KOPT-K1 (cell line): Measurements from ENCODE around the gene SNX9.
"Not testable (repeated sequence)": the region's sequence is repeated elsewhere in the genome, so short reads cannot be mapped to it uniquely, and the experiment has no call there.

Experiments used
- H3K27ac ChIP-seq: fragments of 200-600 bp; sonication (generic); 2 replicates; pipeline ENCODE4 v1.5.1; 2016; ENCODE audit warnings: antibody characterized with exemption, mild to moderate bottlenecking, low read depth, low read length; ENCODE audit not compliant: poor library complexity, severe bottlenecking
- H3K36me3 ChIP-seq: fragments of 200-600 bp; sonication (generic); 2 replicates; pipeline ENCODE4 v1.5.1; 2017; ENCODE audit warnings: antibody characterized with exemption, mild to moderate bottlenecking, low read length, moderate library complexity; ENCODE audit not compliant: insufficient read depth
- H3K9me3 ChIP-seq: fragments of 200-600 bp; sonication (generic); 2 replicates; pipeline ENCODE4 v1.5.1; 2017; ENCODE audit warnings: antibody characterized with exemption, low read length, mild to moderate bottlenecking; ENCODE audit not compliant: insufficient read depth, poor library complexity, severe bottlenecking

The SNX9 gene

DNA sequence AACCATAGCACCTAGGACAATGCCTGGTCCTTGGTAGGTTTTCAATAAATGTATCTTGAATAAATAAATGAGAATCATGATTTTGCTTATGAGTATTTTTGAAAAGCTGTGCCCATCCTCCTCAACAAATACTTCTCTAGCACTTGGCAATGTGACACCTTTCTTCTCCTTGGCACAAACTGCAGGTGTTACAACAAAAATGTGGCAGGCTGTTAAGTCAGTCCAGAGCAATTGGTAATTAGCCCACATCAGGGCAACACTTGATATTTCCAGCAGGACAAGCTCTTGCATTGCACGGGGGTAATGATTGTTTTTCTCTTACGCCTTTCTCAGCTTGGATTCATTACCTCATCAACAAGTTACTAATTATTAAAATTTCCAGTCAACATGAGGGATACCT lies 31.6 kb upstream of the SNX9 start:
- no peak overlapping the region for H3K27ac ChIP-seq
- H3K9me3 ChIP-seq, result no peaks in the 10 kb centered on the region
- no peaks in the 10 kb centered on the region for H3K36me3 ChIP-seq

DNA sequence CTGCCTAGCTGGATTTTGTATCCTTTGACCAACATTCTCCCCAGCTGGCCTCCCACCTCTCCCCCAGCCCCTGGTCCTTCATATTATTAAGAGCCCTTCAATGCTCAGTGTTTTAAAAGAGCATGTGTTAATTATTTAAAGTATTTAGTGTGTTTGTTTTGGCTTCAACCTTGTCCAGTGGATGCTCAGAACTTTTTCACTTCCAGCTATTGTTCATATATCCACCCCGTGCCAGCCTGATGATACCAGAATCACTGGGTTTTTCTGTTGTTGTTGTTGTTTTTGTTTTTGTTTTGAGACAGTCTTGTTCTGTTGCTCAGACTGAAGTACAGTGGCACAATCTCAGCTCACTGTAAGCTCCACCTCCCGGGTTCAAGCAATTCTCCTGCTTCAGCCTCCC lies 30.4 kb upstream of the SNX9 start:
- H3K9me3 ChIP-seq, result no peaks in the 10 kb centered on the region
- no peak overlapping the region for H3K27ac ChIP-seq
- no peaks in the 10 kb centered on the region for H3K36me3 ChIP-seq

DNA sequence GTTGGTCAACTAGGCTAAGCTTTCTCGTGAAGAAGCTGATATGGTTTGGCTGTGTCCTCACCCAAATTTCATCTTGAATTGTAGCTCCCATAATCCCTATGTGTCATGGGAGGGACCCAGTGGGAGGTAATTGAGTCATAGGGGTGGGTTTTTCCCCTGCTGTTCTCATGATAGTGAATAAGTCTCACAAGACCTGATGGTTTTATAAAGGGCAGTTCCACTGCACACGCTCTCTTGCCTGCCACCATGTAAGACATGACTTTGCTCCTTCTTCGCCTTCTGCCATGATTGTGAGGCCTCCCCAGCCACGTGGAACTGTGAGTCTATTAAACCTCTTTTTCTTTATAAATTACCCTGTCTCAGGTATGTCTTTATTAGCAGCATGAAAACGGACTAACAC lies 29.0 kb upstream of the SNX9 start:
- H3K27ac ChIP-seq, H3K36me3 ChIP-seq, H3K9me3 ChIP-seq: not testable (repeated sequence)

DNA sequence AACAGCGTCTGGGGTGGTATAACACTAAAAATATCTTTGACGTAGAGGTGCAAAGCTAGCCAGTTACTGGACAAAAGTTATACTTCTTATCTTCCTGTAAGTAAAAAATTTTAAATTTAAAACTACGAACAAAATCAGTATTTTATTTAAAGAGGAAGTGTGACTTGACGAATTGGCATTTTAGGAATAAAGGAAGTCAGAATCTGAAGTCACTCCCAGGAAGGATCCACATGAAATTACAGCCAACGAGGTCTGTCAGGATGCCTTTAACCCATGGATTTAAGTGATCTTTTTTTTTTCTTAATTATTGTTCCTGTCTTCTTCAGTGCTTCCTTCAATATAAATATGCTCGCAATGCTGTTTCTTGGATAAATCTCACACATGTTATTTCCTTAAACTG lies 27.2 kb upstream of the SNX9 start:
- Histone ChIP-seq H3K36me3 (no peaks in the 10 kb centered on the region), H3K9me3 (no peaks in the 10 kb centered on the region), H3K27ac (no peak overlapping the region)

DNA sequence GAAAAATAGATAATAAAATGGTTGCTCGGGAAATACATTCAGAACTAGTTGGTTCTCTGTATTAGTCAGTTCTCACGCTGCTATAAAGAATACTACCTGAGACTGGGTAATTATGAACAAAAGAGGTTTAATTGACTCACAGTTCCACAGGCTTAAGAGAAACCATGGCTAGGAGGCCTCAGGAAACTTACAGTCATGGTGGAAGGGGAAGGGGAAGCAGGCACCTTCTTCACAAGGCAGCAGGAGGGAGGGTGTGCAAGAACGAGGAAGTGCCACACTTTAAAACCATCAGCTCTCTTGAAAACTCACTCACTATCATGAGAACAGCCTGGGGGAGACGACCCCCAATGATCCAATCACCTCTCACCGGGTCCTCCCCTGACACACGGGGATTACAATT lies 24.2 kb upstream of the SNX9 start:
- Histone ChIP-seq H3K27ac (no peak overlapping the region), H3K36me3 (no peaks in the 10 kb centered on the region), H3K9me3 (no peaks in the 10 kb centered on the region)

DNA sequence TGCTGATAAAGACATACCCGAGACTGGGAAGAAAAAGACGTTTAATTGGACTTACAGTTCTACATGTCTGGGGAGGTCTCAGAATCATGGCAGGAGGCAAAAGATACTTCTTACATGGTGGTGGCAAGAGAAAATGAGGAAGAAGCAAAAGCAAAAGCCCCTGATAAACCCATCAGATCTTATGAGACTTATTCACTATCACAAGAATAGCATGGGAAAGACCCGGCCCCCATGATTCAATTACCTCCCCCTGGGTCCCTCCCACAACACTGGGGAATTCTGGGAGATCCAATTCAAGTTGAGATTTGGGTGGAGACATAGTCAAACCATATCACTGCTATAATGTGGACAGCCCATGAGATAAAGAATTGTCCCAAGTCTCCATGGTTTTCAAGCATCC lies 23.5 kb upstream of the SNX9 start:
- not testable (repeated sequence) for H3K36me3 ChIP-seq, H3K27ac ChIP-seq, H3K9me3 ChIP-seq

DNA sequence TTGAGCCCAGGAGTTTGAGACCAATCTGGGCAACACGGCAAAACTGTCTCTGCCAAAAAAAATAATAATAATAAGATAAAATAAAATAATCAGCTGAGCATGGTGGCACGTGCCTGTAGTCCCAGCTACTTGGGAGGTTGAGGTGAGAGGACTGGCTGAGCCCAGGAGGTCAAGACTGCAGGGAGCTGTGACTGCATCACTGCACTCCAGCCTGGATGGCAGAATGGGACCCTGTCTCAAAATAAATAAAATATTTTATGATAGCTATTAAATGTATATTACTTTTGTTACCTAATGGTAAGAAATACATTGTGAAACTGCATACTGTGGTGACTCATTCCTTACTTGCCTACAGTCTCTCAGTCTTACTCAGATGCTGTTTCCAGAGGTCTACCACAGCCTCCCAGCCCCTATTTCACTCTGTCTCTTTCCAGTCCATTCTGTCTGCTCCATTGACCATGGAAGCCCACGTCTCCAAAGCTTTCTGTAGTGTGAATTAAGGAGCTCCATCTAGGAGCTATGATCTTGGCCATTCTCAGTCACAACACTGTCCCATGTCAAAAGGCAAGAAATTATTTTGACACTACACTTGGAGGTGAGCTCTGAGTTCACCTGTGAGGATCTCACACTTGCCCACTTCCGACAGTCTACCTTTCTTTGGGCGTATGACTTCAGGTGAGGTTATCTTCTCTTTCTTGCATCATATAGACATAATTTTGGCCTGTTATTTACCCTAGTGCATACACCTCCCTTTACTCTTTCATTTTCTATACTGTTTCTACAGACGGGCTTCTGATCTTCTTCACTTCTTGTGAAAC lies 22.4 kb upstream of the SNX9 start:
- no peaks in the 10 kb centered on the region for H3K36me3 ChIP-seq
- H3K9me3 ChIP-seq, result no peaks in the 10 kb centered on the region
- H3K27ac ChIP-seq, result no peak overlapping the region

DNA sequence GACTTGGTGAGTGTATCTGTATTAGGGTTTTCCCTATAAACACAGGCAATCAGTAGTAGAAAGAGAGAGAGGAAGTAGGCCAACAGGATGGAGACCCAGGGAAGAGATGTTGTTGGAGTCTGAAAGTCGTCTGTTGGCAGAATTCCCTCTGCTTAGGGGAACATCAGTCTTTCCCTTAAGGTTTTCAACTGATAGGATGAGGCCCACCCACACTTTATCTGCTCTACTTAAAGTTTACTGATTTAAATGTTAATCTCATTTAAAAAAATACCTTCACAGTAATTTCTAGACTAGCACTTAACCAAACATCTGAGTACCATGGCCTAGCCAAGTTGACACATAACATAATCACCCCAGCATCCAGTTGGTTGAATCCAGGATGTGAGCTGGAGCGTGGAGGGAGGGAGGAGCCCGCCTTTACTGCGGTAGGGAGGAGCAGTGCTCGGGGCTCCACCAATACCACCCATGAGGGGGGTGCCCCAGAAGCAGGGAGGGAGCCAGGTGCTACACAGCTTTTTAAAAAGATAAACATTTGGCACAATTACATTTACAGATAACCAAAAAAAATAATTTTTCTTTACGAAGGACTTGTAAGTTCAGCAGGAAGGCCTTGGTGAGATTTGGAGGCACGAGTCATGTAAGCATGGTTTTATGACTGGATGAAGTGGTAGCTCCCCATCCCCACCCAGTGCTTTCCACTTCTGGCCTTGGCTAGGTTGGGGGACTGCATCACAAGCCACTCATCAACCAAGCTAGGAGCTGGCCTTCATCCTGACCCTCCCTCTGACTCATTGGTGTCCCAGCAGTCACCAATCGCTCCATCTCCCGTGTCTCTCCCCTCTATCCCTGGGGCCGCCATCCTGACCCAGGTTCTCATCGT lies 18.4 kb upstream of the SNX9 start:
- Histone ChIP-seq H3K27ac (no peak overlapping the region), H3K36me3 (no peaks in the 10 kb centered on the region), H3K9me3 (peaks cover 5% of the 10 kb centered on the region)

DNA sequence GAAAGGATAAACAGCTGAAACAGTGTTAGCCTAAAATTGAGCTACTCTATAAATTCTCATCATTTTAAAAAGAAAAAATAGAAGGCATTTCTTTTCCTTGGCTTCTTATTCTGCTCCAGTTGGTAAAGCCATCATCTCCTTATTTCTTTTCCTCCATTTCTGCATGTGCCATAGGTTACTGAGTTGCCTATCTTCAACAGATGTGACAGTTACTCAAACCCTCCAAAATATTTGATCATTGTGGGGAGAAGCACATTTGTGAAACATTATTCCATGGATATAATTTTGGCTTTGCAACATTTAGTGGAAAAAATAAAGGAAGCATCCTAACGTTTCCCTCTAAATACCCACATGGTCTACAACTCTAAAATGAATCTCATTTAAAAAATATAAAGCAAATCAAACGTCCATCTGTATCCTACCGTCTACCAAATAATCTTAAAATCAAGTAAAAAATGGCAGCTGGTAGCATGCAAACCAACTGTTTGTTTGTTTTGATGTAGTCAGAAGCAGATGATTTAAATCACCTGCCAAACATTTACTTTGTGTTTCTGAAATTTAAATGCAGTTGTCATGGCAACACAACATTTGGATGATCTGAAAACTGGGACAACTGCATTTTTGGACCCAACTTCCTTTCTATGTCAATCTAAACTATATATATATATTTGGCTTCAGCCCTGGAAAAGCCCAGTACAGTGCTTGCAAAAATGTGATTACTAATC lies 16.8 kb upstream of the SNX9 start:
- Histone ChIP-seq H3K27ac (no peak overlapping the region), H3K9me3 (peaks cover 5% of the 10 kb centered on the region), H3K36me3 (no peaks in the 10 kb centered on the region)

DNA sequence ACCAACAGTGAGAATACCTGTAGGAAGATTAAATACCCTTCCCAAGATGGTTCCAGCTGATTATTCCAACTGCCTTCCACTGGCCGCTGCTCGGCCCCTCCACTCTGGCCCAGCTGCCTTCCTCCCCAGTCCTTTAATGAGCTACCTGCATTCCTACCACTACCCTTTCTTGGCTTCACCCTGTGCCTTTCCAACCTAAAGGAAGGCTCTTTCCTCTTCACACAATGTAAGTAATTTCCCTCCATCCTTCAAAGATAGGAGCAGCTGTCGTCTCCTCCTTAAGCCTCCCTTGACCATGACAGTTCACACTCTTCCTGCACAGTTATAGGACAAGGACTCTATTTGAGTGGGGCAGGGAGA lies 16.2 kb upstream of the SNX9 start:
- H3K27ac ChIP-seq, result no peak overlapping the region
- H3K9me3 ChIP-seq, result peaks cover 5% of the 10 kb centered on the region
- no peaks in the 10 kb centered on the region for H3K36me3 ChIP-seq

DNA sequence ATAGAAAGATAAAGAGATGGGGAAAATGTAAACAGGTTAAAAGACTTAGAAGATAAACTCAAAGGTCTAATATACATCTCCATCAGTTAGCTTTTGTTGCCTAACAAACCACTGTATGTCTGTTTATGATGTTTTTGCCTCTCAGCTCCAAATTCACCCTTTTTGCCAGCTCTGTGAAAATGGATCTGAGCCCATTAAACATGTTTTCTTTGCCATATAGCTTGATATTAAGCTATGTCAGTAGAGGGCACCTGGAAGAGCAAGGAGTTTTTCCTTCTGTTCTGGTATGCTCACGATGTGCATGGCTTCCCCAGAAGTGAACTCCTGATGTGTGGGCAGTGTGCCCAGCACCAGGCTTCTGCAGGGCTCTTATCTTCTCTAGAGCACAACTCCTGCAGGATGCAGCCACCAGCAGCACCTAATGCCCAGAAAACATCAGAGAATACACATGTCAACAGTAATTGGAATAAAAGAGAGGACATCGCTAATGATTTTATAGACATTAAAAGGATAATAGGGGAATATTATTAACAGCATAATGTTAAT lies 14.6 kb upstream of the SNX9 start:
- no peak overlapping the region for H3K27ac ChIP-seq

DNA sequence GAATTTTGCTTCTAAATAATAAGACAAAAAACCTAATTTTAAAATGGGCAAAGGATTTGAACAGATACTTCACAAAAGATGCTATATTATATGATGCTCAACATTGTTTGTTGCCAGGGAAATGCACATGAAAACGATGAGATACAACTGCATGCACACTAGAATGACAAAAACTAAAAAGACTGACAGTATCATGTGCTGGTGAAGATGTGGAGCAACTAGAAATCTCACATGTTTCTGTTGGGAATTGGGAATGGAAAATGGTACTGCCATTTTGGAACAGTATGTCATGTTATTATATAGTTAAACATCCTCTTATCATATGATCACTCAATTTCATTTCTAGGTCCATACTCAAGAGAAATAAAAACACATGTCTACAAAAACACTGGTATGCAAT lies 13.4 kb upstream of the SNX9 start:
- no peak overlapping the region for H3K27ac ChIP-seq
- peaks cover 5% of the 10 kb centered on the region for H3K9me3 ChIP-seq

More for the DNA sequence above, 14.6 kb upstream of the SNX9 start:
- Histone ChIP-seq H3K36me3 (no peaks in the 10 kb centered on the region), H3K9me3 (peaks cover 5% of the 10 kb centered on the region)

DNA sequence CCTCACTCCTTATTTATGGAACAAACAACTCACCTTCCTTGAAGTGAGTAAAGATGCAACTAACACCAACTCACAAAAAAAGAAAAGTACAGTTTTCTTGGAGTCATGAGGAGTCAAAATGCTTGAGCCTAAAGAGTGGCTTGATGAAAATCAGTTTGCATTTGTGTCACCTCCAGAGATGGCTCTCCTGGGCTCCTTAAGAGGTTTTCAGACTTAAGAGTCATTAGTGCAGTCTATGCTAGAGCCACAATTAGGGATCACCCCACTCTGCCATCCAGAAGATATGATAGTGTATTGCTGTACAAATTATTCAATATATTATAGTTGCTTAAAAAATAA lies 11.9 kb upstream of the SNX9 start:
- no peak overlapping the region for H3K27ac ChIP-seq
- H3K36me3 ChIP-seq, result no peaks in the 10 kb centered on the region
- peaks cover 5% of the 10 kb centered on the region for H3K9me3 ChIP-seq

More for the DNA sequence above, 13.4 kb upstream of the SNX9 start:
- no peaks in the 10 kb centered on the region for H3K36me3 ChIP-seq

DNA sequence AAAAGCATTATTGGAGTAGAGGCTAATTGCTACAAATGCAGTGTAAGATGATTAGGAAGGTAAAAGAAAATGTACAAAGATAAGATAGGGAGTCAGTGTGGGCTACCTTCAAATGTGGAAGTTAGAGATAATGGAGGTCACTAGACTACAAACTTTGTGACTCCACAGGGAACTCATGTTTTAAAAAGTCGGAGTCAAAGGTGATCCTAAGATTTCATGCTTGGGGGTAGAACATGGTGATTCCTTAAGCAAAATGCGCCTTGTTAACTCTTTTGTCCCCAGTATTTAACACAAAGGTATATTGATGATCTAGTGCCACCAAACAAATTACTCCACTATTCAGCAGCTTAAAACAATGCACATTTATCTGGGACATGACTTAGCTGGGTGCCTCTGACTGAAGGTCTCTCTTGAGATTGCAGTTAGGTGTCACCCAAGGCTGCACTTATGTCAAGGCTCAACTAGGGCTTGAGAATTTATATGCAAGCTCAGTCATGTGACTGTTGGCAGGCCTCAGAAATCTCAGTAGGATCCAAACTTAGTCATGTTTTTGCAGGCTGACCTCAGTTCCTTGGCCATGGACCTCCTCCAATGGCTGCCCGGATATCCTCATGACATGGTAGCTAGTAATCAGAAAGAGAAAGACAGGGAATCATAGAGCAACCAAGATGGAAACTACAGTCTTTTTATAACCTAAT lies 11.4 kb upstream of the SNX9 start:
- Histone ChIP-seq H3K27ac (no peak overlapping the region), H3K36me3 (no peaks in the 10 kb centered on the region), H3K9me3 (peaks cover 5% of the 10 kb centered on the region)
